DOHH2 (cell line): ENCODE results near the gene FRK.
A peak's percentile ranks its signal among the peaks of the same experiment; 100 is the strongest.

Experiments used
- CTCF ChIP-seq: fragments of 200-600 bp; sonication (generic); IDR thresholded peaks from one replicate; pipeline ENCODE4 v1.5.1; 2014; ENCODE audit warnings: antibody characterized with exemption, mild to moderate bottlenecking, low read depth, low read length; ENCODE audit not compliant: poor library complexity, severe bottlenecking
- EZH2phosphoT487 ChIP-seq: fragments of 200-600 bp; sonication (generic); IDR thresholded peaks from 2 replicates; pipeline ENCODE4 v1.6.1; 2017; ENCODE audit warnings: borderline replicate concordance, mild to moderate bottlenecking, antibody characterized with exemption, low read length, moderate library complexity, mixed read lengths

GRCh38 chr6:116100419-116101301, 40.0 kb upstream of the FRK start, which contains the start of gene NT5DC1:
- TF ChIP-seq CTCF (peak; percentile 51), EZH2phosphoT487 (no peak)
